T47D (cell line): ENCODE results near the gene TBK1.
"Not testable (repeated sequence)": the region's sequence is repeated elsewhere in the genome, so short reads cannot be mapped to it uniquely, and the experiment has no call there.

Experiments
- DNase-seq, 2 experiments: peaks; one replicate each; pipeline versions ENCODE4 v3.0.0 to v3.0.0-alpha.2; 2011 to 2012; ENCODE audit warnings: low read depth in 1 of 2, low spot score in 1 of 2
- JUND ChIP-seq: IDR thresholded peaks from 2 replicates; pipeline ENCODE4 v1.6.1; 2012; ENCODE audit warnings: low read depth
- in situ Hi-C: cut with HindIII; loops from 2 replicates; pipeline ENCODE4 v1.10.0; 2016; ENCODE audit warnings: low sequenced_read_pairs, low pct_unique_long_range_greater_than_20kb

TBK1 gene

GRCh38 chr12:64525461-64526160 is 73.7 kb downstream of the TBK1 start:
- no peak for TF ChIP-seq JUND
- DNase-seq: no peak
- in situ Hi-C loops: no loop called here

DNA sequence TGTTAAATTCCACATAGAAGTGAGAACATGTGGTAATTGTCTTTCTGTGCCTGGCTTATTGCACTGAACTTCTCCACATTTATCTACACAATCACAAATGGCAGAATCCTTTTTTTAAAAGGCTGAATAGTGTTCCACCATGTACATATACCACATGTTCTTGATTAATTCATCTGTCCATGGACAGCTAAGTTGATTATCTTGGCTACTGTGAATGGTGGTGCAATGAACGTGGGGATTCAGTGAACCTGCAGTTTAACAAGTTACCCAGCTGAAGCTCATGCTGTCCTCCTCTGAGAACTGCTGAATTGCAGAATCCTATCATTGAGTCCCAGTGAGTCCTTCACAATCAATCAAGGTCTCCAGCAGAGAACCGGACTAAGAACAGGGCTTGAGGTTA is 74.9 kb downstream of the TBK1 start:
- in situ Hi-C loops: no loop called here
- TF ChIP-seq JUND: no peak
- no peak for DNase-seq

- in situ Hi-C loops: no loop called here
- no peak for DNase-seq
- no peak for TF ChIP-seq JUND
These were observed 76.7 kb downstream of the TBK1 start for GRCh38 chr12:64528616-64529015.

DNA sequence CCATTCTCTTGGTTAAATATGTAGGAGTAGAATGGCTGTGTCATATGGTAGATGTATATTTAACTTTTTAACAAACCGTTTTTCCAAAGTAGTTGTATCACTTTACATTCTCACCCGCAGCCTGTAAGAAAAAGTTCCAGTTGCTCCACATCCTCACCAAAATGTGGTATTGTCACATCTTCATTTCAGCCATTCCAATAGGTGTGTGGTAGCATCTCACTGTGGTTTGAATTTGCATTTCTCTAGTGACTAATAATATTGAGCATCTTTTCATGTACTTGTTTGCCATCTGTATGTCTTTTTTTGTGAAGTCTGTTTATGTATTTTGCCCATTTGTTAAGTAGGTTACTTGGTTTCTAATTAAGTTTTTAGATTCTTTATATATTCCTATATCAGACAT is 78.6 kb downstream of the TBK1 start:
- in situ Hi-C loops: no loop called here
- TF ChIP-seq JUND: no peak
- no peak for DNase-seq

GRCh38 chr12:64531665-64532334 is 79.9 kb downstream of the TBK1 start:
- in situ Hi-C loops: no loop called here
- no peak for DNase-seq
- TF ChIP-seq JUND: no peak

- no peak for DNase-seq
- in situ Hi-C loops: no loop called here
- TF ChIP-seq JUND: no peak
These were observed 80.9 kb downstream of the TBK1 start for GRCh38 chr12:64532734-64533351.

DNA sequence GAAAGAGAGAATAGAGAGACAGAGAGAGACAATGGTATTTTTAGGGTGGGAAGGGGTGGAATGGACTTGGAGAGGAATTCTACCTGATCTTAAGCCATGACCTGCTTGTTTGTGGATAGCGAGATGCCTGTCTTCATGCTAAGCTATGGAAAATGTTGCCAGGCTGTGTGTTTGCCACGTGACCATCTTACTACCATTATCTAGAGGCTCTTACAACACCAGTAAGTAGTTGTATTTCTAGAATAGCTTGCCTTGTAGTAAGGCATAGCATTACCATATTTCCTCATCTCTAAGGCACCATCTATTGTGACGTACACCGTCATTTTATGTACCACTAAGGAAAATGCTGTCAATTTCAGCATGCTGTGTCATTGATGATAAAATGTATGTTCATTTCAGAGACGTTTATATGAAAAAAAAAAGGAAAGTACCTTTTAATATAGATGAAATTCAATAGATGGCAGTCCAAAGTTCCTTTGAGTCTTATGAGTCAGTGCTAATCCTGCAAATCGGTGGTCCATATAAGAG is 82.8 kb downstream of the TBK1 start:
- DNase-seq: no peak
- in situ Hi-C loops: no loop called here
- no peak for TF ChIP-seq JUND

- DNase-seq: no peak
- in situ Hi-C loops: no loop called here
- no peak for TF ChIP-seq JUND
These were observed 86.2 kb downstream of the TBK1 start for GRCh38 chr12:64538121-64538520.

DNA sequence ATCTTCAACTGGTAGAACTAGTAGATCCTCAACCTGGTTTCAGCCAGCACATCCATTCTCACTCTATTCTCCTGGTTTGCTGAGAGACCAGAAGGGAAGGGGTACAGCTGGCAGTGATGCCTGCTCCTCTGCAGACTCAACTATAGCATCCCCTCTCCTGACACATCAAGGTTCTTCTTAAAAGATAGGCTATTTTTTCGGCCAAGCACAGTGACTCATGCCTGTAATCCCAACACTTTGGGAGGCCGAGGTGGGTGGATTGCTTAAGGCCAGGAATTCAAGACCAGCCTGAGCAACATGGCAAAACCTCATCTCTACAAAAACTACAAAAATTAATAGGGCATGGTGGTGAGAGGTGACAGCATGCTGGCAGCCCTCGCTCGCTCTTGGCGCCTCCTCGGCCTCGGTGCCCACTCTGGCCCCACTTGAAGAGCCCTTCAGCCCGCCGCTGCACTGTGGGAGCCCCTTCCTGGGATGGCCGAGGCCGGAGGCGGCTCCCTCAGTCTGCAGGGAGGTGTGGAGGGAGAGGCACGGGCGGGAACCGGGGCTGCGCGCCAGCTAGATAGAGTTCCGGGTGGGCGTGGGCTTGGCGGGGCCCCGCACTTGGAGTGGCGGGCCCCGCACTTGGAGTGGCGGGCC is 90.6 kb downstream of the TBK1 start:
- in situ Hi-C loops, DNase-seq: not testable (repeated sequence)

GRCh38 chr12:64544371-64545080 is 92.6 kb downstream of the TBK1 start:
- in situ Hi-C loops: no loop called here
- no peak for TF ChIP-seq JUND

GRCh38 chr12:64545081-64545382 is 93.1 kb downstream of the TBK1 start:
- no peak for TF ChIP-seq JUND
- no peak for DNase-seq
- in situ Hi-C loops: no loop called here

More at GRCh38 chr12:64544371-64545080, 92.6 kb downstream of the TBK1 start:
- no peak for DNase-seq

GRCh38 chr12:64549108-64549507 is 97.2 kb downstream of the TBK1 start:
- no peak for DNase-seq
- no peak for TF ChIP-seq JUND
- in situ Hi-C loops: no loop called here
